HG03097 (cell line): ENCODE results near the gene ARNT2.

ENCODE experiments used
- ATAC-seq: cut with Tn5 transposase; IDR thresholded peaks from one replicate; pipeline ENCODE4 v1.9.1; 2021; ENCODE audit not compliant: unreplicated experiment, low FRiP score

Gene ARNT2

DNA sequence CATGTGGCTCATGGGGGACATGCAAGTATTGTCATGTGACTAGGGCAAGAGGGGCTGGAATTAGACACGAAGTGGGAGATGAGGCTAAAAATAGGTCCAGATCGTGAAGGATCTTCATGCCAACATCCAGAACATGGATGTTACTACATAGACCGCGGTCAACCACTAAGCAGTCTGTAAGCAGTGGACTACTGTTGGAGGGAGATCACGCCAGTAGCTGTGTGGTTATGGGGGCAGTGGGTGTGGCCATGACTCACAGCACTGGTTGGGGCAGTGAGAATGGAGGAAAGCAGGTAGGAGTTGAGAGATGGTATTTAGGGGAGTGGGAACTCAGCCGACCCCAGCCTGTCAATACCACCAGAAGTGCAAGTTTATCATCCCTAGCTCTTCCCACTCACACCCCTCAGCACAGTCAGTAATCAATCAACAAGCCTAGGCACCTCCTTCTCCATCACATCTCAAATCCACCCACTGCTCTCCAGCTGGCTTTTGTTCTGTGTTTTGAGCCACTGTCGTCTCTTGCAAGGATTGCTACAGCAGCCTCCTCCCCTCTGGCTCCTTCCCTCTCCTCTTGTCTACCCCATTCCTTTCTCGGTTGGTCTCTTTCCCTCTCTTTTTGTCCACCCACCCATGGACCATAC, 183.8 kb downstream of the ARNT2 start:
- no peak for ATAC-seq

DNA sequence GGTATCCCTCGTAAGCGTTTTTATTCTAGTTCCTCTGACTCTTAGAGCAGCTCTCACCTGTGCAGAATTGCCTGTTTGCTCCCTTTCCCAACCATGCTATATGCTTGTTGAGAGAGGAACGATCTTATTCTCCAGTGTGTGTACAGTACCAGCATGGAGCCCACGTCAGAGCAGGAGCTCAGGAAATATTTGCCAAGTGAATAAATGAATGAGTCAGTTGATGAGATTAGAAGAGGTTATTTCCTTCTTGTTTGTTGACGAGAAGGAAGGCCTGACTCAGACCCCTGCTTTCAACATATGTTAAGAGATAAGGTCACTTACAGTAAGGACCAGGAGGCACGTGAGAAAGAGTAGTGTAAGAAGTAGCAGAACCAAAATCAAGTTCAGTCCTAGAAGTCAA, 184.6 kb downstream of the ARNT2 start:
- no peak for ATAC-seq

DNA sequence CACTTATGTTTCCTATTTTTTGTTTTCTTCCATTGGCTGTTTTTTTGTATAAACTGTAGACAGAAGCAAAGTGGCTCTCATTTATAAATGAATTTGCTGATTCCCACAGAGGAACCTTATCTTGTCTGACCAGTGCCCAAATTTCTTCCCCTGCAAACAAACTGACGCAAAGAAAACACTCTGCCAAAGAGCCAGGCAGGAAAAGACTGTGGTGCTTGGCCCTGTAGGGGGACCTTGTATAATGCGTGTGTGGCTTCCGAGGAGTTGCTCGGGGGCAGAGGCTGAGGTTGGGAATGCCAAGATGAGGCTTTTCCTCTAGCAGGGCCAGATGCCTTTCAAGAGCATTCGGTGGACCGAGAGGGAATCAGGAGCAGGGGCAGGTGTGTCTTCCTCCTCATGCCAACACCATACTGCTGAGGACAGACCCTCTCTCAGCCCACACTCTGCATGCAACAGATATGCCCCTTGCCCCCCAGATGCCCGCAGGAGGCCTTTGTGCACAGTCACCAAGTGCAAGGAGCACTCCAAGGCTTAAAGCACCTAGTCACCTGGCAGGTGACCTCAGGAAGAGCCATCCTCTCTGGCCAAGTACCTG, 186.7 kb downstream of the ARNT2 start:
- no peak for ATAC-seq

DNA sequence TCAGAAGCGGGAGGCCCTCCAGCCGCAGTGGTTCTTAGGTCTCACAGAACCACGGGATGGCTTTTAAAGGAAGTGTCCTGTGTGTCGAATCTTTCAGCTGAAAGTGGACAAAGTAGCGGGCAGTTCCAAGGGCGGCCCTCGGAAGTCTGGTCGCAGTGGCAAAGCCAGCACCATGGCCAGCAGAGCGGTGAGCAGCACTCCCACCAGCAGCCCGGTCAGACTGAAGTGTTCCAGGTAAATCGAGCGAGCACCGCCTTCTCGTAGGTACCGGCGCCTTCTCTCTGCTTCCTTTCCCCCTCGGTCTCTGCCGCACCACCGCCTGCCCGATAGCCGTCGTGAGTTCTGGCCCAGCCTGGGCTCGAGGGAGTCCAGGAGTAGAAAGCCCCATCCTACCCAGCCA, 187.3 kb downstream of the ARNT2 start:
- no peak for ATAC-seq

DNA sequence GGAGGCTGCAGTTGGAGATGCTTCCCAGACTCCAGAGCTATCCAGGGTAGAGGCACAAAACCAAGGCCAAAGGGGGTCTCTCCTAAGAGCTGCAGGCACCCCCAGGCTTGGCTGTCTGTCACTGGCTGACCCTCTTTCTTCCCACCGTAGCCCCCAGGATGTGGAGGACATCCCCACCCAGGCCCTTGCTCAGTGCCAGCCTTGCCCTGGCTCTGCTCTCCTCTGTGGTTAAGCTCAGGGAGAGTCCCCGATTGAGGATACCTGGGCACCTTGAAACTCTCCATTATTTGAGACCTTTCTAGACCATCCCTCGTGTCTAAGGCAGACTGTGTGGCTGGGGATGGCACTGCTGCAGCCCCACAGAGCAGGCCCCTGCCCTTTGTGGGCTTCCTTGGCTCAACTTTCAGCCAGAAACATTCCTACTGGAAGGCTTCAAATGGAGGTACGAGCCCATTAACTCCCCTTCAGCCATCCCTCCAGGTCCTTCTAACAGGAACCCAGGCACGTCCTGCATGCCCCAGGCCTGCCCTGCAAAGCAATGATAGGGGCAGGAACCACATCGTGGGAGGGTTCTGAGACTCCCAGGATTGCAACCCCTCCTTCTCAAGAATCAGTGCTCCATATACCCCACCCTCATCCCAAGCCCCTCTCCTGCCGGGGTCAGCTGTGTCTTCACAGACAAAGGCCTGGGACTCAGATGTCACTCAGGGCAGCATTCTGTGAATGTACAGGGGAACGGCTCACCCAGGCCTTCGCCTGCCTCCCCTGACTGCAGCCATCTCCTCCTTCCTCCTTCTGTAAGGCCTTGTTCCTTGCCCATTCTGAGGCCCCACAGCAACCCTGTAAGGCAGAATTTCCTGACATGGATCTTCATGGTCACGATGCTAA, 188.0 kb downstream of the ARNT2 start:
- no peak for ATAC-seq

DNA sequence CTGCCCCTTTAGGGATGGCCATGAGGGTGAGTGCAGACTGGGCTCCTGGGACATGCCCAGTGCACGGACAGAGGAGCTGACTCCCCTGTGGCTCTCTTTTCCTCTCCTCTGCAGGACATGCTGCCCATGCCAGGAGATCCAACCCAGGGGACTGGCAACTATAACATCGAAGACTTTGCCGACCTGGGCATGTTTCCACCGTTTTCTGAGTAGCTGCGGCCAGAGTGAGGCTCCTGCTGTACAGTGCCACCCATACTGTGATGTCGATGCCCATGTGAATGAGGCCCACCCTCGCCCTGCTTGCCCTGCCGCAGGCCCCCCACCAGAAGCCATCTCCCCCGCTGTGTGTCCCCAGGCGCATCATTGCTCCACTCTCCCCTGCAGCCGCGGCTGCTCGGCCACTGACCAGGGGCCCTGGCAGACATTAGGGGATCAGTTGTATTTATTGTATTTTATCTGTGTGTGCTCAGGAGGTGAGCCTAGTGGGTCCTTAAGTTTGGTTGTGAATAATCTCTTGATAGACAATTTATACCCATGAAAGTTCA, 189.4 kb downstream of the ARNT2 start:
- ATAC-seq, result no peak

DNA sequence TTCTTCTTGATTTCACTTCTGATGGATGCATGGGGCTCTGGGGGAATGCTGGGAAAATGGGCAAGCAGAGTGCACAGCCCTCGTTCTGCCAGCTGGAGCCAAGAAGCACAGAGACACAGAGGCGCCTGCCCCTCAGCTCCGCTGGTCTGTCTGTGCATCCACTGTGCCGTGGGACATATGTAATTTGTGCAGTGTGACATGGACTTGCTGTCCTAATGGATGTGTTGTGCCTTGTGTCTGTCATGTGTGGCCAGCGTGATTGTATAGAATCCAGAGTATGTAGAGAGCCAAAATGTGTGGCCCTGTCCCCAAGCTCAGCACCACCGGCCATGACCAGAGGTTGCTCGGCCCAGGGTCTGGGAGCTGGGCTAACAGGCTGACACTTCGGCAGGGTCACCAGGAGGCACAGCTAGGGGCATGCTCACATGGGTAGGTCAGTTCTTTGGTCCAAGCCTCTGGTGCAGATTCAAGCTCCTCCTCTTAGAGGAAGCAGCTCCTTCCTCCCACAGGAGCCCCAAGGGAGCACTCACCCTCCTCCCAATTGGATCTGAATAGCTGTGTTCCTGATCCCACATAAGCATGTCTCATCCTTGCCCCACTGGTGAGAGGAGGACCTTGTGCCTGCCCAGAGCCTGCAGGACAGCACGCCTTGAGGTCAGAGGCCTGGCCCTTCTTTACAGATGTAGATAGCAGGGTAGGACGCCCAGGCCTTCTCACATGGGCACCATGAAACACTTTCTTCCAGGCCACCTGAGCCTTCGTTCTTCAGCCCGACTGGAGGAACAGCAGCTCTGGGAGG, 190.1 kb downstream of the ARNT2 start:
- no peak for ATAC-seq

DNA sequence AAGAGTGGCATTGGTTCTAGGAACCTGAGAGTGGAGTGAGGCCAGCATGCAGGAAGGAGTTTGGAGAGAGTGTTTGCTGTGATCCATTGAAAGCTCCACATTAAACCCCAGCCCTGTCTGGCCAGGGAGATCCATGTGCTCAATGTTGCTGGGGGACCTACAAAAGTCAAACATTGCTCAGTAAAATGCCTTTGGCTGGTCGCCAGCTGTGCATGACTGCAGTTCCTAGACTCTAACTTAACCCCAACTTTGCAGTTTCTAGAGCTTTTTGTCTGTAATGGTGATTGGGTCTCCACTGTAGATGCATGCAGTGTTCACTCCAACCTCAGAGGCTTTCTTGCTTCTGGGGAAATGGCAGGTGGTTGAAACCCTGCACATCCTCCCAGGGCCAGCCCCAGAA, 191.2 kb downstream of the ARNT2 start:
- ATAC-seq, result no peak

DNA sequence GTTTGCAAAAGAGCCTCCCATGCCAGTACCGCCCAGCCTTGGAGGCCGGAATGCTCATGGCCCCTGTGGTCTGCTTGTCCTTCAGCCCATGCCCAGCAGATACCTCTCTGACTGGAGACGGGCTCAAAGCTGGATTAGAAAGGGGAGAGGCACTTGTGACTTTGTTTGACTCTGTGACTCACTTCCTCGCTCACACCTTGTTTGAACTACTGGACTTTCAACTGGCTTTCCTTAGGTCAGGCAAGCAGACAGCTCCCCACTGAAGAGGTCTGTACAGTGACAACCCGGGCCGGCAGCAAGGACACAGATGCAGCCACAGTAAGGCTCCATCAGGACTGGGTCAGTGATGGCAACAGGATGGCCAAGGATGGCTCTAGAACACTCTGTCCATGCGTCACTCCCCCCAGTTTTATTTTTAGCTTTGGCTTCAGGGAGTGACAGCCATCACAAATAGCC, 192.4 kb downstream of the ARNT2 start:
- no peak for ATAC-seq

DNA sequence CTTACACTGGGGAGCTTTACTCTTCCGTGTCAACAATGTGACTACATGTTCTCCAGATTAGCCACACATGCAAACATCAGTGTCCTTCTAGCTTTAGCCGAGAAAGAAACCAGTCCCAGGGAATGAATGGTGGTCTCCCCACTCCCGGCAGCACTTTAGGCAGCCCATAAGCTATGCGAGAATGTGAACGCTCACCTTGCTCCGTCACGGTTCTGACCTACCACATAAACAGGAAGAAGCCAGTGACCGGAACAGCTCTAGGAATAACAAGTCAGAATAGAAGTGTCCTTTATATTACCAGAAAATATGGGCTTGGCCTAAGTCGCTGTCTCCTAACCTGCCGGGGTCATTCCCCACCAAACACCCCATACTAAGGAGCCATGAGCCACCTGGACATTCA, 192.9 kb downstream of the ARNT2 start:
- ATAC-seq, result no peak

DNA sequence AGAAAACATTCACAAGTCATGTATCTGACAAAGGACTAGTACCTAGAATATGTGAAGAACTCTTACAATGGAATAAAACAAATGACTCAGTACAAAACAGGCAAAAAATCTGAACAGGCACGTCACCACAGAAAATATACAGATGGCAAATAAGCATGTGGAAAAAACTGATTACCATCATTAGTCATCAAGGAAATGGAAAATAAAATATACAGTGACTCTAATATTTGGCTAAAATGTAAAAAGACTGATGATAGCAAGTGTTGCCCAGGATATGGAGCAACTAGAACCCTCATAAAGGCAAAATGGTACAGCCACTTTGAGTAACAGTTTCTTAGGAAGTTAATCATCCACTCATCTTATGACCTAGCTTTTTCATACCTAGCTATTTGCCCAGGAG, 195.2 kb downstream of the ARNT2 start:
- no peak for ATAC-seq

DNA sequence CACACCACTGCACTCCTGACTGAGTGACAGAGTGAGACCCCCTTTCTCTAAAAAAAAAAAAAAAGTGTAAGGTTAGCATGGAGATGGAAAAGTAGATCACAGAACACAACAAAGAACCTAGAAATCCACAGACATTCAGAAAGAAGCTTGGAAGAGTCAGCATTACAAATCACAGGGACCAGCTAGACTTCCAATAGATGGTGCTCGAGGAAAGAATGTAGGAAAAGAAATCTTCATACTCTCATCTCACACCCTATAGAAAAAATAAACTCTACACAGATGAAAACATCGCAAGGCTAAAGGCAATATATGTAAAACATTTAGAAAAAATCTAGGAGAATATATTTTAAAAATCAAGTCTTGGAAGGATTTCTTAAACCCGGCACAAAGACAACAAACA, 196.4 kb downstream of the ARNT2 start:
- ATAC-seq, result no peak

DNA sequence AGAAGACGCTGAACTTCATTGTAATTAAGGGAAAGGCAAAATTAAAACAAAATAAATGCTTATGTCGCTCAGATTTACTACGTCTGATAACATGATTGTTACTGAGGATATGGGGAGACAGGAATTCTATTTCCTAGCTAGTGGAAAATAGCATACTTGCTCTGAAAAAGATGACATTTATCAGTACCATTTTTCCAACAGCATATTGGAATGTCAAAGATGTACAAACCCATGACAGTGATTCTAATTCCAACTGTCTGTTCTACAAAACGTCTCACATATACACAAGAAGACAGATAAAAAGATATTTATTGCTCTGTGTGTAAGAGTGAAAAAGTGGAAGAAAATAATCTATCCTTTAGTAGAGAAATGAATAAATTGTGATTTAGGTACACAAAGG, 197.1 kb downstream of the ARNT2 start:
- ATAC-seq, result no peak

DNA sequence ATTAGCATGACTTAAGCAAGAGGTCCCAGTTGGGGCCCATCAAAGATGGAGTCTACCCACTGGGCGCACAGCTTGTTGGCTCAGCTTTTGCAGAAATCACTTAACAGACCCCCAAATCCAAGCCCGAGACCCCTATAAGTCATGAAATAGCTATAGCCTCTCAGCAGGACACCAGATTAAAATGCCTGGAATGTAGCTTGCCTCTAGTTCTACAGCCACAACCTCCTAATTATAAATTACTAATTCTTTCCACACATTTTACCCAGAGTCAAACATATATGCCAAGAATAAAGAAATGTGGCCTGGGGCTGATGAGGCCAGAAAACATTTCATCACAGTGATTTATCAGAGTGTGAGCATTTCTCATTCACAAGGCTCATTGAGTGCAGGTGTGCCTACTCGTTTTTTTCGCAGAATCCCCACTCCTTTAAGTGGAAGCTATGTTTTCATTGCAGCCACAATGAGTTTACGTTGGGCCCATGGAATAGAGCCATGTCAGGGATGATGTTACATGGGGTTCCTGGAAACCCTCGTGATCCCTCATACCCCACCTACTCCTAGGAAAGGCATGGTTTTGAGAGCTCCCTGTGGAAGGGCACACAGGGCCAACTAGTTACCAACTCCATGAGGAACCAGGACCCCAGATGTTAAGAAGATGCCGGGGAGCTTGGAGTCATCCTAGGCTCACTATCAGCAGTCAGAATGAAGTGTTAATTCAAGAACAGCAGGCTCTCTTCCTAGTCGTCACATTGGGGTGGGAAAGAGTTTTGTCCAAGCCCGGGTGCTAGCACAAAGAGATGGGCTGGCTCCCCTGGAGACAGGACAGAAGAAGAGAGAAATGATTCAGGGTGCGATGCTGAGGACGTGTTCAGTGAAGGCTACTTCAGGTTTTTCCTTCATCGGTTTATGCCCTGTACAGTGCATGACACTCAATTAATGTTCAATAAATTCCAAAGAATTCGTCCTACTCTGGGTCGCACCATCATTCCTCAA, 200.7 kb downstream of the ARNT2 start:
- no peak for ATAC-seq

DNA sequence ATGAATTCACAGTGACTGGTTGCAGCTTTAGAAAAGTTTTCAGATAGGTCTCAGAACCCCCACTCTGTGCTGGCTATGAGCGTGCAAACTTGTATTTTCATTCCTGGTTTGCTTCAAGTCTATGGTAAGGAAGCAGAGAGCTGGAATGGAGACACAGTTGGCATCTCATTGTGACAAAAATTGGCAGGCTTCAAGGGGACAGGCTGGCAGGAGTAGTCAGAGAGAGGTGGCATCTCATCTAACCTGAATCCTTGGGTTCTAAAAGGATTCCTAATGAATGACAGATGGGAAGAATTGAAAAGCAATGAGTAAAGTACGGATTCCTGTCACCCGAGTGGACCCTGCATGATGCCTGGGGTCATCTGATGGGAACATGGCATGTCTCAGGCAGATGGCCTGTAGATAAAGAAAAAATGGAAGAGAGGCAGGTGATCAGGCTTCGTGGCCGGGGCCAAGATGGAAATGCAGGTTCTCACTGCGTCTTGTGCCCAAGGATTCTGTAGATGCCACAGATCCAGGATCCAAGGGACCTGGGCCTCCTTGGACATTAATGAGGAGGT, 201.5 kb downstream of the ARNT2 start:
- no peak for ATAC-seq

DNA sequence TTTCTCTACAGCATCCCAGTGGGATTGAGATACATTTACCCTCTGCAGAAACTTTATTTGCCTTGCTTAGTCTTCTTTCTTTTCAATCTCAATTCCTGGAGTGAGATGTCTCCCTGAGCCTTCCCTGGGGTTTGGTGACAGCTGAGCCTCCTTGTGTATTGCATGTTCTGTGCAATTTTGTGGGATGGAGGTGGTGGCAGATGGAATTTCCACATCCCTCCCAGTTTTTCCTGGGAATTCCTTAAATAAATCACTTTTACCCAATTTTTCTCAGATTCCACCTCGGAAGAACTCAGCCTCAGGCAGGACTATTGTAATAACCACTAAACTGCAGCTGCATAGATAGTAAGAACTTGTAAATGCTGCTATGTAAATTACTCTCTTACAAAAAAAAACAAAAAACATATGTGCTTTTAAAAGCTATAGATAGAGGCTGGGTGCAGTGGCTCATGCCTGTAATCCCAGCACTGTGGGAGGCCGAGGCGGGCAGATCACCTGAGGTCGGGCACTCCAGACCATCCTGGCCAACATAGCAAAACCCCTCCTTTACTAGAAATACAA, 202.4 kb downstream of the ARNT2 start:
- ATAC-seq, result no peak

DNA sequence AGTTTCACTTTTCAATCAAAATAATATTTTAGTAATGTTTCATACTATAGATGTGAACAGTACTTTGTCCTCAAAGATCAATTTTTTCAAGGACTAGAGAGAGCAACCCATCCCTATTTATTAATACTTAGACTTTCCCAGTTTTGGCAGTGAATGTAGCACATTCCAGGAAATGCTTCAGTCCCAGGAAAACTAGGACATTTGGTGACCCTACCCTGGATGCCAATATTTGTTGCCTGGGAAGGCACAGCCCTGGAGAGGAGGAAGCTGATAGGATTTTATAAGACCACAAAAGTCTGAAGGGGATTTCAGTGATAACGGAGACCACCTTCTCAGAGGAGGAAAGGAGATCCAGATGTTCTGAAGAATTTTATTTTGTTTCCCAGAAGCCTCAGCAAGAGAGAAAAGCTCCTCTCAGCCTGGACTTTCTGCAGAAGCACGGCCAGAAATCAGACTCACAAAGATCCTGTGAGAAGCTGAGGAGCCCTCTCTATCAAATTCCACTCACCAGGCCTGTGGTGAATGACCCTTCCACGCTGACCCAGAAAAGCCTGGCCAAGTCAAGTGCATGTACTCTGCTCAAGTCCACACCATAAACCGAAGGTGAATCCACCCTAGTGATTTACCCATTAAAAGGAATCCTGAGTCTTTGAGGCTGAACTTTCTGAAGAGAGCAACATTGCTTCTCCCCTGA, 203.3 kb downstream of the ARNT2 start:
- ATAC-seq, result no peak

DNA sequence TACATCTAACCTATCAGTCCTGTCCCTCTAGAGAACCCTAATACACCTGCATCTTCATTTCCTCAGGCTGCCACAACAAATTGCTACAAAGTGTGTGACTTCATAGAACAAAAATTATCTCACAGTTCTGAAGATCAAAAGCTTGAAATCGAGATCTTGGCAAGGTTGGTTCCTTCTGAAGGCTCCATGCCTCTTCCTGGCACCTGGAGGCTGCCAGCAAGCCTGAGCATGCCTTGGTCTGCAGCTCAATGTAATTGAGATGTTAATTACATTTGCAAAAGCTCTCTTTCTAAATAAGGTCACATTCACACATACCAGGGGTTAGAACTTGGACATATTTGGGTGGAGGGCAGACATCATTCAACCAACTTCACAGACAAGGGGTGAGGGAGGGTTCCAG, 204.5 kb downstream of the ARNT2 start:
- ATAC-seq, result no peak
